GM12801 (cell line): ENCODE measurements around the gene PDIA2.

ENCODE experiments used
- CTCF ChIP-seq: IDR thresholded peaks from one replicate; pipeline ENCODE4 v1.5.1; 2011; ENCODE audit warnings: control low read depth; ENCODE audit not compliant: insufficient read length; ENCODE audit errors: extremely low read depth

PDIA2 gene

GRCh38 chr16:247027-247426 is 35.9 kb upstream of the PDIA2 start:
- no peak for TF ChIP-seq CTCF

DNA sequence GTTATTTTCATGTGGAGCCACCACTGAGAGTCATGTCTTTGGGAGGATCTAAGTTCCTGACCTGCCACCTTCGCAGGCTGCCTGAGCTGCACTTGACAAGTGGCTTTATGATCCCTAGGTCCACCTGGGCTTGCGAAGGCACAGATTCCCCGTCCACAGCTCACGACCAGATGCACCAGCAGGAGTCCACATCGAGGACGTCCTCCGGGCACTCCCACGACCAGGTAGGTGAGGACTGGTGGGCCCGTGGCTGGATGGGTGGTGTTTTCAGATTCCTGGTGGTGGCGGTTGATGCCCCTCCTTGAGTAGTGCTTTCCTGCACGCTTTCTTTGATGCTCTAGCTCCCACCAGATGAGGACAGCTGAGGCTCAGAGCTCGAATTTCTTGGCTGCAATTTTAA is 33.5 kb upstream of the PDIA2 start:
- no peak for TF ChIP-seq CTCF

- no peak for TF ChIP-seq CTCF
Measured at GRCh38 chr16:252366-253337, 30.3 kb upstream of the PDIA2 start.

DNA sequence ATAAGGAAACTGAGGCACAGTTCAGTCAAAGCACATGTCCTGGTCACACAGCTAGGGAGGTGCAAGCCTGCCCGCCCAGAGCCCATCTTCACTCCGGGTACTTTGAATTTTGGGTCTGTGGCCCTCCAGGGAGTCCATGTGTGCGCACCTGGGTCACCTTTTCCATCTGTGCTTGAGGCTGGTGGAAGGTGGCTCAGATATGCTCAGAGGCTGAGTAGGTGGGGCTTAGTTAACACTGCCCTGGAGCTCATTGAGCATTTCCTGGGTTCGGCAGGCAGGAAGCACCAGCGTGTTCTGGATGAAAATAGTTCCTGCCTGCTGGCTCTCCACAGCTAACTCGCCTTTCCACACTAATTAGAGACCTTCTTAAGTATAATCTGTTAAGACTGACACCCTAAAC is 29.1 kb upstream of the PDIA2 start:
- TF ChIP-seq CTCF = no peak

GRCh38 chr16:254461-254860 is 28.5 kb upstream of the PDIA2 start:
- no peak for TF ChIP-seq CTCF

DNA sequence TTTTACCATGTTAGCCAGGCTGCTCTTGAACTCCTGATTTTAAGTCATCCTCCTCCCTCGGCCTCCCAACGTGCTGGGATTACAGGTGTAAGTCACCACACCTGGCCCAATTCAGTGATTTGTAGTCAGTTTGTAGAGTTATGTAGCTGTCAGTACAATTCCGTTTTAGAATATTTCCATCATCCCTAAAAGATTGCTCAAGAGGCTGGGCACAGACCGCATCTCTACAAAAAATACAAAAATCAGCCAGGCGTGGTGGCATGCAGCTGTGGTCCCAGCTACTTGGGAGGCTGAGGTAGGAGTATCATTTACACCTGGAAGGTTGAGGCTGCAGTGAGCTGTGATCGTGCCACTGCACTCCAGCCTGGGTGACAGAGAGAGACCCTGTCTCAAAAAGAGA is 27.8 kb upstream of the PDIA2 start:
- TF ChIP-seq CTCF = no peak

DNA sequence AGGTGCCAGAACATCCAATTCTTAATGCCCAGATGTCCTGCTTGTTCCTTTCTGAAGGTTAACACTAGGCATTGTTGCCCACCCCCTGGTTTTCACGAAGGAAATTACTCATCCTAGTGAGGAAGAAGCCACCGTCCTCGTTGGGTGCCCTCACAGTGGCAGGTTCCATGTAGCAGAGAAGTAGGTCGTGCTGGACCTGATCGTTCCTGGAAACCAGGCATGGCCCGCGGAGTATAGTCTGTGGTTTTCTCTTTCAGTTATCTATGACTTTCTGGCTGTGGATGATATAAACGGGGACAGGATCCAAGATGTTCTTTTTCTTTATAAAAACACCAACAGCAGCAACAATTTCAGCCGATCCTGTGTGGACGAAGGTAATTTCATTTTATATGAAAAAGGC is 23.7 kb upstream of the PDIA2 start:
- no peak for TF ChIP-seq CTCF
